Measurements from ENCODE around the gene ESX1. TPM values are rescaled to one million over a fixed set of nuclear protein-coding genes. Genes with fewer than 3 reads are reported as not detected.

Gene ESX1
- total RNA-seq (not detected), polyA plus RNA-seq (not detected)
- long read RNA-seq, donor 1 = 0 reads
- long read RNA-seq, donor 2 = 0 reads
- long read RNA-seq, donor 3 = 0 reads
- long read RNA-seq, donor 4 = 0 reads
- long read RNA-seq, donor 5 = 0 reads
- long read RNA-seq, donor 6 = 0 reads
- long read RNA-seq, donor 7 = 0 reads
- long read RNA-seq, donor 8 = 0 reads
- long read RNA-seq, donor 9 = 0 reads
- long read RNA-seq, donor 10 = 0 reads

DNA sequence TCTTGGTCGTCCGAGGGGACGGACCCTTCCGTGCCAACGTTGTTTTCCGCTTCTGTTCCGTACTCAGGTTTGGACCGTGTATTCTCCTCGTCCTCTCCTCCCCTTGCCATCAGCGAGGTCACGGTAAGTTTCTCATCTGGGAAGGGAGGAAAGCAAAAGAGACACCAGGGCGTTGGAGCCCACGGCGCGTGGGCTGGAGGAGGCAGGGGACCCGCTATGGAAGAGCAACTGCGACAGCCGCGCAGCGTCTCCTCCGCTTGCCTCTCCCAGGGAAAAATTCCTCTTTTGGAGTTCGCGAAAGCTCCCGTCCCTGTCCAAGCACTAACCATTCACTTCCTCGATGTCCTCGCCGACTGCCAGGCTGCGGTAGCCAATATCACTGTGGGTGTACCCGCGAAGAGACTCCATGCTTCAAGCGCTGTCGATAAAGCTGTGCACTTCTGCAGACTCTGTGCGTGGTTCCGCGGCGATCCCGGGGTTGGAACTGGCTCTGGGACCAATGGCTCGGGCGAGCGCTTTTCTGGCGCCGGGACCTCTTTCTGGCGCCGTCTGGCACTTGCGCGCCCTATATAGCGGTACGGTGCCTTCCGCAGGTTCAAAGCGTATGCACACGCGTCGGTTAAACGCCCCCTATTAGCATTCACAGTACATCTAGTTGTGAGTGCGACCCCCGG is at the start of gene ESX1:
Gene ESX1, minus strand, starts transcription at position 492 of the 674 bp plus-strand sequence. Its CDS starts 84 bp downstream, at position 408.
- H3K27ac ChIP-seq = no peak within 1 kb of the TSS
- peak within 1 kb of the TSS in 3 of 4 donors; percentile 0 to 28 (median 19) for H3K4me3 ChIP-seq
- peak in 1 of 2 donors; percentile 12 for DNase-seq
- no peaks in the 10 kb centered on the region for H3K36me3 ChIP-seq
- H3K4me1 ChIP-seq = peaks cover 0 to 24% (median 15%) of the 10 kb centered on the region in 4 donors
- H3K27me3 ChIP-seq = peaks cover 0 to 49% (median 31%) of the 10 kb centered on the region in 3 donors
- TF ChIP-seq POLR2AphosphoS5 (IDR thresholded peaks at IDR 0.05) = no peak
- TF ChIP-seq, protein P1, sequence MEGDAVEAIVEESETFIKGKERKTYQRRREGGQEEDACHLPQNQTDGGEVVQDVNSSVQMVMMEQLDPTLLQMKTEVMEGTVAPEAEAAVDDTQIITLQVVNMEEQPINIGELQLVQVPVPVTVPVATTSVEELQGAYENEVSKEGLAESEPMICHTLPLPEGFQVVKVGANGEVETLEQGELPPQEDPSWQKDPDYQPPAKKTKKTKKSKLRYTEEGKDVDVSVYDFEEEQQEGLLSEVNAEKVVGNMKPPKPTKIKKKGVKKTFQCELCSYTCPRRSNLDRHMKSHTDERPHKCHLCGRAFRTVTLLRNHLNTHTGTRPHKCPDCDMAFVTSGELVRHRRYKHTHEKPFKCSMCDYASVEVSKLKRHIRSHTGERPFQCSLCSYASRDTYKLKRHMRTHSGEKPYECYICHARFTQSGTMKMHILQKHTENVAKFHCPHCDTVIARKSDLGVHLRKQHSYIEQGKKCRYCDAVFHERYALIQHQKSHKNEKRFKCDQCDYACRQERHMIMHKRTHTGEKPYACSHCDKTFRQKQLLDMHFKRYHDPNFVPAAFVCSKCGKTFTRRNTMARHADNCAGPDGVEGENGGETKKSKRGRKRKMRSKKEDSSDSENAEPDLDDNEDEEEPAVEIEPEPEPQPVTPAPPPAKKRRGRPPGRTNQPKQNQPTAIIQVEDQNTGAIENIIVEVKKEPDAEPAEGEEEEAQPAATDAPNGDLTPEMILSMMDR (IDR thresholded peaks at IDR 0.05) = no peak
- TF ChIP-seq EP300 (IDR thresholded peaks at IDR 0.05) = no peak
- TF ChIP-seq POLR2A (IDR thresholded peaks at IDR 0.05) = no peak
- H3K9me3 ChIP-seq = peaks cover 0 to 19% (median 0%) of the 10 kb centered on the region in 4 donors
- intact Hi-C loops (cut with DNase I; ENCODE audit: low total_unique reads) = no loop called here
- 1 to 39% (median 5%) methylated on average over 18 to 56 of the region's 56 CpGs for WGBS, 5 donors

DNA sequence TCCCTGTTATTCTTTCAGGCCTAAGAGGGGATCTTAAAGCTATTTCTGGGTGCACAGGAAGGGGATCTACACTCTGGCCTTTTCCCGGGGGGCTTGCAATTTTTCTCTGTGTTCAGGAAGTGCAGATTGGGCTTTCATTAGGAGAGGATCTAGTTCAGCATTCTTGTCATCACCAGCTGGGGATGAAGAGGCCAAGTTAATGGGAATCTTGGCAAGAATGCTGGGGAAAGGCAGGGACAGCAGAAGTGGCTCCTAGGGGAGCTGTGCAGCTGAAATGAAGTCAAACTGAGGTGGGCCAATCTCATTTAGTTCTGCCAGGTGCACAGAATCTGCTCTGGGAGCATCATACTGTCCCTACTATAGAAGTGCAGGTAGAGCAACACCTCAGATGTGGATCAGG is 40.9 kb upstream of the ESX1 start:
- no peak overlapping the region for H3K4me3 ChIP-seq
- no peak overlapping the region for H3K27ac ChIP-seq
- intact Hi-C loops (cut with DNase I; ENCODE audit: low total_unique reads) = no loop called here
- no peaks in the 10 kb centered on the region for H3K4me1 ChIP-seq
- H3K9me3 ChIP-seq = peaks cover 0 to 7% (median 0%) of the 10 kb centered on the region in 4 donors
- peaks cover 0 to 10% (median 0%) of the 10 kb centered on the region in 3 donors for H3K27me3 ChIP-seq
- H3K36me3 ChIP-seq = no peaks in the 10 kb centered on the region
- TF ChIP-seq POLR2AphosphoS5 (IDR thresholded peaks at IDR 0.05) = no peak
- no peak for TF ChIP-seq POLR2A (IDR thresholded peaks at IDR 0.05)
- TF ChIP-seq, protein P1 (IDR thresholded peaks at IDR 0.05) = no peak
- no peak for TF ChIP-seq EP300 (IDR thresholded peaks at IDR 0.05)
- DNase-seq = no peak
- 55 to 75% (median 69%) methylated on average over 1 of the region's 1 CpG for WGBS, 5 donors

DNA sequence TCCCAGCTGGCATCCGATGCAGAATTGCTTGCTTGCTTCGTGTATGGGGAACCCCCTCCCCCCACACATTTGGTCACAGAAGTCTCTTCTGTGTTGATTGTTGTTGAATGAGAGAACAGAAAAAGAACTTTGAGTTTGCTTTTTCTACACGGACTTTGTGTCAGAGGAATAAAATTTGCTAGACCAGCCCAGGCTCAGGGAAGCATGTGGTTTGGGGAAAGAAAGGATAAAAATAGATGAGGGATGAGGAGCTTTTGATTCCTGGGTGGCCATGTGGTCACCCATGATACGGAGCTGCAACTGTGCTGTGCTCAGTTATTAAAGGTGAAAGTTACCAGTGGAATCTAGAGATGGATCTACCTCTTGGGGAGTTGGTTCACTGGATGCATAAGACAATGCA is 34.2 kb upstream of the ESX1 start:
- H3K27me3 ChIP-seq = peaks cover 4 to 17% (median 5%) of the 10 kb centered on the region in 3 donors
- intact Hi-C loops (cut with DNase I; ENCODE audit: low total_unique reads) = no loop called here
- WGBS, 5 donors = 35 to 62% (median 53%) methylated on average over 4 of the region's 4 CpGs
- H3K27ac ChIP-seq = no peak overlapping the region
- no peaks in the 10 kb centered on the region for H3K9me3 ChIP-seq
- H3K4me3 ChIP-seq = no peak overlapping the region
- no peaks in the 10 kb centered on the region for H3K4me1 ChIP-seq
- no peaks in the 10 kb centered on the region for H3K36me3 ChIP-seq
- no peak for DNase-seq
- no peak for TF ChIP-seq EP300 (IDR thresholded peaks at IDR 0.05)
- TF ChIP-seq, protein P1 (IDR thresholded peaks at IDR 0.05) = no peak
- TF ChIP-seq POLR2AphosphoS5 (IDR thresholded peaks at IDR 0.05) = no peak
- TF ChIP-seq POLR2A (IDR thresholded peaks at IDR 0.05) = no peak

DNA sequence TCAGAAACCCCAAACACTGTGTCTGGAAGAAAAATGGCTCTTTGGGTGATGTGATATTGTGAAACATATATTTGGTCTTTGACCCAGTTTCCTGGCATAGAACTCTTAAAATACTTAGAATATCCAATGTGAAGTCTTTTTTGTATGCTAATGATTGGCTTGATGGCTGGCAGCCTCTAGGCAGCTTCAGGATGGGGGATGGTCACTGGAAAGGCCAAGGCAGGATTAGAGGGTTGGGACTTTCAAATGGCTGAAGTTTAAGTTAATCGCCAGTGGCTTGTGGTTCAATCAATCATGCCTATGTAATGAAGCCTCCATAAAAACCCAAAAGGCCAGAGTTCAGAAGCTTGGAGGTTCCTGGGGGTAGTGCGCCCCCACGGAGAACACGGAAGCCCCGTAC is 33.5 kb upstream of the ESX1 start:
- peaks cover 4 to 17% (median 5%) of the 10 kb centered on the region in 3 donors for H3K27me3 ChIP-seq
- 37 to 52% (median 47%) methylated on average over 5 of the region's 5 CpGs for WGBS, 5 donors

More for the DNA sequence above, 33.5 kb upstream of the ESX1 start:
- TF ChIP-seq POLR2A (IDR thresholded peaks at IDR 0.05) = no peak
- no peak for TF ChIP-seq EP300 (IDR thresholded peaks at IDR 0.05)
- TF ChIP-seq, protein P1 (IDR thresholded peaks at IDR 0.05) = no peak
- no peak for TF ChIP-seq POLR2AphosphoS5 (IDR thresholded peaks at IDR 0.05)
- Histone ChIP-seq H3K27ac (no peak overlapping the region), H3K9me3 (no peaks in the 10 kb centered on the region), H3K36me3 (no peaks in the 10 kb centered on the region), H3K4me1 (no peaks in the 10 kb centered on the region), H3K4me3 (no peak overlapping the region)
- no peak for DNase-seq
- intact Hi-C loops (cut with DNase I; ENCODE audit: low total_unique reads) = no loop called here
